T-helper 2 cell treated with Interferon-gamma antibody and Interleukin-4, amounts not matched to agents 5 μg/mL and 100 μg/mL, for 36 hours (primary cell): ENCODE results near the gene FAM114A1.

Source experiments
- DNase-seq: peaks from one replicate; pipeline ENCODE4 v3.0.0; 2021; ENCODE audit warnings: low spot score
- H3K27ac Mint-ChIP-seq: one replicate; pipeline ENCODE4 v1.8.0; 2021; ENCODE audit warnings: mild to moderate bottlenecking, mixed read lengths
- H3K27me3 Mint-ChIP-seq: one replicate; pipeline ENCODE4 v1.8.0; 2021; ENCODE audit warnings: low read depth, mixed read lengths
- H3K36me3 Mint-ChIP-seq: one replicate; pipeline ENCODE4 v1.8.0; 2021; ENCODE audit warnings: low read depth, mixed read lengths
- H3K4me1 Mint-ChIP-seq: one replicate; pipeline ENCODE4 v1.8.0; 2021; ENCODE audit warnings: low read depth, mixed read lengths
- H3K4me3 Mint-ChIP-seq: one replicate; pipeline ENCODE4 v1.8.0; 2022; ENCODE audit warnings: mild to moderate bottlenecking, moderate library complexity, mixed read lengths
- H3K9me3 Mint-ChIP-seq: one replicate; pipeline ENCODE4 v1.8.0; 2021; ENCODE audit warnings: mixed read lengths

The FAM114A1 gene

GRCh38 chr4:38943343-38943742 lies 75.7 kb downstream of the FAM114A1 start:
- Mint-ChIP-seq H3K27me3 (no peaks in the 10 kb centered on the region), H3K36me3 (no peaks in the 10 kb centered on the region), H3K4me3 (no peak overlapping the region), H3K27ac (no peak overlapping the region), H3K4me1 (peaks cover 24% of the 10 kb centered on the region), H3K9me3 (no peaks in the 10 kb centered on the region)
- no peak for DNase-seq

GRCh38 chr4:38944440-38944839 lies 76.8 kb downstream of the FAM114A1 start:
- H3K9me3 Mint-ChIP-seq, result no peaks in the 10 kb centered on the region
- H3K27ac Mint-ChIP-seq, result no peak overlapping the region
- H3K4me3 Mint-ChIP-seq, result no peak overlapping the region
- no peaks in the 10 kb centered on the region for H3K27me3 Mint-ChIP-seq
- no peak for DNase-seq
- no peaks in the 10 kb centered on the region for H3K36me3 Mint-ChIP-seq
- peaks cover 25% of the 10 kb centered on the region for H3K4me1 Mint-ChIP-seq

GRCh38 chr4:38946919-38947318 lies 79.3 kb downstream of the FAM114A1 start:
- Mint-ChIP-seq H3K4me3 (no peak overlapping the region), H3K27me3 (no peaks in the 10 kb centered on the region), H3K4me1 (peaks cover 28% of the 10 kb centered on the region), H3K9me3 (no peaks in the 10 kb centered on the region), H3K36me3 (no peaks in the 10 kb centered on the region), H3K27ac (no peak overlapping the region)
- no peak for DNase-seq

- peaks cover 28% of the 10 kb centered on the region for H3K4me1 Mint-ChIP-seq
- no peaks in the 10 kb centered on the region for H3K27me3 Mint-ChIP-seq
- no peaks in the 10 kb centered on the region for H3K9me3 Mint-ChIP-seq
- no peaks in the 10 kb centered on the region for H3K36me3 Mint-ChIP-seq
- DNase-seq, result no peak
- H3K4me3 Mint-ChIP-seq, result no peak overlapping the region
- no peak overlapping the region for H3K27ac Mint-ChIP-seq
Observed at GRCh38 chr4:38948551-38948950, 80.9 kb downstream of the FAM114A1 start.

- peak; percentile 40 for DNase-seq
- peak overlapping the region; percentile 14 for H3K4me3 Mint-ChIP-seq
- H3K4me1 Mint-ChIP-seq, result peaks cover 28% of the 10 kb centered on the region
- H3K9me3 Mint-ChIP-seq, result no peaks in the 10 kb centered on the region
- no peaks in the 10 kb centered on the region for H3K27me3 Mint-ChIP-seq
- no peaks in the 10 kb centered on the region for H3K36me3 Mint-ChIP-seq
- H3K27ac Mint-ChIP-seq, result peak overlapping the region; percentile 84
Observed at GRCh38 chr4:38949411-38950051, 81.9 kb downstream of the FAM114A1 start.

- no peaks in the 10 kb centered on the region for H3K27me3 Mint-ChIP-seq
- peak overlapping the region; percentile 84 for H3K27ac Mint-ChIP-seq
- peaks cover 28% of the 10 kb centered on the region for H3K4me1 Mint-ChIP-seq
- H3K36me3 Mint-ChIP-seq, result no peaks in the 10 kb centered on the region
- H3K9me3 Mint-ChIP-seq, result no peaks in the 10 kb centered on the region
- H3K4me3 Mint-ChIP-seq, result no peak overlapping the region
- no peak for DNase-seq
Observed at GRCh38 chr4:38950159-38950558, 82.6 kb downstream of the FAM114A1 start.

- Mint-ChIP-seq H3K36me3 (no peaks in the 10 kb centered on the region), H3K27ac (no peak overlapping the region), H3K4me3 (no peak overlapping the region), H3K9me3 (peaks cover under 1% of the 10 kb centered on the region), H3K27me3 (no peaks in the 10 kb centered on the region), H3K4me1 (peaks cover 28% of the 10 kb centered on the region)
- DNase-seq, result no peak
Observed at GRCh38 chr4:38950734-38951133, 83.1 kb downstream of the FAM114A1 start.

- Mint-ChIP-seq H3K9me3 (peaks cover 7% of the 10 kb centered on the region), H3K4me3 (no peak overlapping the region), H3K36me3 (peaks cover 3% of the 10 kb centered on the region), H3K4me1 (peaks cover 35% of the 10 kb centered on the region), H3K27ac (peak overlapping the region; percentile 43), H3K27me3 (no peaks in the 10 kb centered on the region)
- no peak for DNase-seq
Observed at GRCh38 chr4:38951598-38951997, 84.0 kb downstream of the FAM114A1 start.

GRCh38 chr4:38952017-38952416 lies 84.4 kb downstream of the FAM114A1 start:
- H3K27ac Mint-ChIP-seq, result no peak overlapping the region
- H3K4me3 Mint-ChIP-seq, result no peak overlapping the region
- peaks cover 36% of the 10 kb centered on the region for H3K4me1 Mint-ChIP-seq

GRCh38 chr4:38954727-38955126 lies 87.1 kb downstream of the FAM114A1 start:
- Mint-ChIP-seq H3K27ac (no peak overlapping the region), H3K4me1 (peaks cover 47% of the 10 kb centered on the region), H3K4me3 (no peak overlapping the region), H3K27me3 (no peaks in the 10 kb centered on the region), H3K36me3 (peaks cover 6% of the 10 kb centered on the region), H3K9me3 (peaks cover 14% of the 10 kb centered on the region)
- DNase-seq, result no peak

More at GRCh38 chr4:38952017-38952416, 84.4 kb downstream of the FAM114A1 start:
- no peak for DNase-seq
- Mint-ChIP-seq H3K36me3 (peaks cover 3% of the 10 kb centered on the region), H3K27me3 (no peaks in the 10 kb centered on the region), H3K9me3 (peaks cover 7% of the 10 kb centered on the region)

- peaks cover 14% of the 10 kb centered on the region for H3K9me3 Mint-ChIP-seq
- no peak for DNase-seq
- peaks cover 38% of the 10 kb centered on the region for H3K4me1 Mint-ChIP-seq
- no peaks in the 10 kb centered on the region for H3K27me3 Mint-ChIP-seq
- H3K27ac Mint-ChIP-seq, result no peak overlapping the region
- peaks cover 6% of the 10 kb centered on the region for H3K36me3 Mint-ChIP-seq
- H3K4me3 Mint-ChIP-seq, result no peak overlapping the region
Observed at GRCh38 chr4:38955957-38956356, 88.4 kb downstream of the FAM114A1 start.

- DNase-seq, result no peak
- Mint-ChIP-seq H3K36me3 (peaks cover 17% of the 10 kb centered on the region), H3K4me1 (peaks cover 35% of the 10 kb centered on the region), H3K9me3 (peaks cover 28% of the 10 kb centered on the region), H3K27me3 (no peaks in the 10 kb centered on the region), H3K27ac (peak overlapping the region; percentile 83), H3K4me3 (peak overlapping the region; percentile 48)
Observed at GRCh38 chr4:38957261-38957815, 89.7 kb downstream of the FAM114A1 start.

- Mint-ChIP-seq H3K4me3 (peak overlapping the region; percentile 48), H3K27ac (peak overlapping the region; percentile 66), H3K36me3 (peaks cover 19% of the 10 kb centered on the region), H3K9me3 (peaks cover 31% of the 10 kb centered on the region), H3K27me3 (no peaks in the 10 kb centered on the region), H3K4me1 (peaks cover 35% of the 10 kb centered on the region)
- peak; percentile 41 for DNase-seq
Observed at GRCh38 chr4:38957893-38958292, 90.3 kb downstream of the FAM114A1 start.

- peak overlapping the region; percentile 48 for H3K4me3 Mint-ChIP-seq
- H3K36me3 Mint-ChIP-seq, result peaks cover 24% of the 10 kb centered on the region
- no peaks in the 10 kb centered on the region for H3K27me3 Mint-ChIP-seq
- H3K4me1 Mint-ChIP-seq, result peaks cover 35% of the 10 kb centered on the region
- no peak for DNase-seq
- H3K9me3 Mint-ChIP-seq, result peaks cover 32% of the 10 kb centered on the region
- H3K27ac Mint-ChIP-seq, result peak overlapping the region; percentile 77
Observed at GRCh38 chr4:38958453-38959190, 91.0 kb downstream of the FAM114A1 start.
